Cardiac fibroblast (primary cell): Measurements from ENCODE around the gene CATSPER3.

Source experiments
- DNase-seq, 2 donors: peaks; one replicate each; pipeline versions ENCODE4 v3.0.0 to v3.0.0-alpha.2; 2010; ENCODE audit warnings: low read depth in 2 of 2
- H3K4me3 ChIP-seq, 2 donors: replicated peaks in 1 of 2; 1 replicate in 1 of 2; 2 replicates in 1 of 2; pipeline ENCODE4 v1.5.1; 2011; ENCODE audit warnings: low read depth in 2 of 2, low read length in 2 of 2, mild to moderate bottlenecking in 2 of 2, moderate library complexity in 1 of 2
- CTCF ChIP-seq: IDR thresholded peaks from one replicate; pipeline ENCODE4 v1.5.1; 2011; ENCODE audit warnings: low read depth, mild to moderate bottlenecking, low read length, inconsistent platforms

CATSPER3 gene

GRCh38 chr5:135004376-135004775, 36.7 kb downstream of the CATSPER3 start:
- H3K4me3 ChIP-seq: no peak overlapping the region
- no peak for DNase-seq
- no peak for TF ChIP-seq CTCF

GRCh38 chr5:135005076-135005475, 37.4 kb downstream of the CATSPER3 start:
- TF ChIP-seq CTCF: no peak
- no peak for DNase-seq
- H3K4me3 ChIP-seq: no peak overlapping the region

DNA sequence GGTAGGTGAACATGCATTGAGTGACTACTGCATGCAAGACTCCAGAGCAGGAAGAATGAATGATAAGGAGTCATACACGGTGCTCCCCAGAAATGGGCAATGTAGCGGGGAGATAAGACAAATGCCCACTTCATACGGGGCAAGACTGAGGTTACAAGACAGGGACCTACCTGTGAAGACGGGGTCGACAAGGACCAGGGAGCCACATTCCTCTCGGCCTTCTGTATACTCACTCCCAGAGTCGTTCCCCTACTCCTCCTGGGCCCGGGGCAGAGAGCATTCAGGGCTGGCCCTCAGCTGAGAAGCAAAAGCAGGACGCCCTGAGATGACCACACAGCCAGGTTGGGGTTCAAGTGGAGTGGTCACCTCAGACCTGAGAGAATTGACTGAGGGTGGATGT, 39.6 kb downstream of the CATSPER3 start:
- no peak for TF ChIP-seq CTCF
- H3K4me3 ChIP-seq: no peak overlapping the region
- no peak for DNase-seq

DNA sequence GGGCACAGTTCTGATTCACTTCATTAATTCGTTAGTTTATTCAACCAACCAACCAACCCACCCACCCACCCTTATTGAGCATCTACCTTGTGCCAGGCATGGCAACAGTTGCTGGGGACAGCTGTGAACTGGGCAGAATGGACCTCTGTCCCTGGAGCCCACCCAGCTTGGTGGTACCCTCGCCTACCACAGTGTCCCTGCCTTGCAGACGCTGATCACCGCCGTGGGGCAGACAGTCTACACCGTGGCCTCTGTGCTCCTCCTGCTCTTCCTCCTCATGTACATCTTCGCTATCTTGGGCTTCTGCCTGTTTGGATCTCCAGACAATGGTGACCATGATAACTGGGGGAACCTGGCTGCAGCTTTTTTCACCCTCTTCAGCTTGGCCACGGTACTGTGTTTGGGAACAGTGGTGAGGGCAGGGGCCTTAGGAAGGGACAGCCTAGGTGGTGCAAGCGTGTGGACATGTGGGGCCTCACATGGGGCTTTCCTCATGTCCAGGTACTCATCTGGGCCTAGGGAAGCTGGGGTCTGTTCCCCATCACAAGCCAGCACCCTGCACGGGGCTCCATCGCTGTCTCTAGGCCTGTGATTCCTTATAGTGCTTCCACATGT, 40.1 kb downstream of the CATSPER3 start:
- TF ChIP-seq CTCF: no peak
- no peak for DNase-seq
- H3K4me3 ChIP-seq: no peak overlapping the region

- no peak overlapping the region for H3K4me3 ChIP-seq
- no peak for DNase-seq
- no peak for TF ChIP-seq CTCF
Measured at GRCh38 chr5:135008556-135008955, 40.8 kb downstream of the CATSPER3 start.

DNA sequence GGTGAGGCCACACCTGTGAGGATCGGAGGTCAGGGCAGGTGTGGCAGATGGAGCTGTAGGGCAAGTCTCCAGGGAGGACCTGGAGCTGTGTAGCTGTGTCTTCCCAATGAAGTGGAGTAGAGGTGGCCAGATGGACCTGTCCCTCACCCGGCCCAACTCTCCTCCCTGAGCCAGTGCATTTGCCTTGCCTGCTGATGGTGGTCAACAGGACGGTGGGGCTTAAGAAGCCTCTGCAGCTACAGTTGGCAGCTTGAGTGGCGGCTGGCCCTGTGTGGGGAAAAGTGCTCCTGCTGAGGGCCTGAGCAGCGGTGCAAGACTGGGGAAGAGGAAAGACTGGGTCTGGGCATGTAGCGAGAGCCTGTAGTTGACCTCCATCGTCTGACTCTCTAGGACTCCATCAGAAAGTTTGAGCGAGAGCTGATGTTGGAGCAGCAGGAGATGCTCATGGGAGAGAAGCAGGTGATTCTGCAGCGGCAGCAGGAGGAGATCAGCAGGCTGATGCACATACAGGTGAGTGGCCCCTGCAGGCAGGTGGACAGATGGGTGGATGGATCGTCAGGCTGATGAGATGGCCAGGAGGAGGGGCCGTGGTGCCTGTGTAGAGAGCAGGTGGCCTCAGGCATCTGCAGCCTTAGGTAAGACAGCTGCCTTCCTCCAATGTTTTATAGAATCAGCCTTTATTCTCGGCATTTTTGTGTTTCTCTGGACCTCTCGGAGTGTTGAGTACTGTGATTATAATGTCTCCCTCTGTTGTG, 41.5 kb downstream of the CATSPER3 start:
- no peak for DNase-seq
- H3K4me3 ChIP-seq: no peak overlapping the region
- TF ChIP-seq CTCF: no peak
